Measurements from ENCODE around the gene FMO4.

DNA sequence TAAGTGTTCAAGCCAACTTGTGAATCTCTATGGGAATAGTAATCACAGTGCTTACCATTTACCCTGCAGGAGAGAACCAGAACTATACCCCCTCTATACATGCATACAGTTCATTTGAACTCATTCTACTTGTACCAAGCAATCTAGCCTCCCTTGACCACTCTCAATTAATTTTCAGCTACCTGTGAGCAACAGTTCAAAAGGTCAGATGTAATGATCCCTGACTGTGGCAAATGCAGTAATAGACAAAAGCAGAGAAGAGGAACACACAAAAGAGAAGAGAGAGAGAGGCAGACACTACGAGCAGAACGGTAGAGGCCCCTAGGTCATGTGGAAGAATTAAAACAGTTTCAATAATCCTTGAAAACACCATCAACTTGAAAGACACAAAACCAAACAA is 52.8 kb downstream of the FMO4 start:
- no peak for TF ChIP-seq MAZ (CRISPR knock-in tag; conservative IDR thresholded peaks at IDR 0.05 in 1 of 2, IDR thresholded peaks at IDR 0.05 in 1 of 2)
- TF ChIP-seq ZNF384 (IDR thresholded peaks at IDR 0.05; ENCODE audit: low read depth, low read length) = no peak
- TF ChIP-seq GTF2F1 (IDR thresholded peaks at IDR 0.05; ENCODE audit: low read depth, low read length) = no peak
- no peak for TF ChIP-seq RAD21 (CRISPR knock-in tag; conservative IDR thresholded peaks at IDR 0.05 in 1 of 2, IDR thresholded peaks at IDR 0.05 in 1 of 2)
- no peak for TF ChIP-seq SAP30 (IDR thresholded peaks at IDR 0.05; ENCODE audit: borderline replicate concordance, insufficient read depth, low read depth, low read length, poor library complexity, severe bottlenecking)
- TF ChIP-seq, protein P1, sequence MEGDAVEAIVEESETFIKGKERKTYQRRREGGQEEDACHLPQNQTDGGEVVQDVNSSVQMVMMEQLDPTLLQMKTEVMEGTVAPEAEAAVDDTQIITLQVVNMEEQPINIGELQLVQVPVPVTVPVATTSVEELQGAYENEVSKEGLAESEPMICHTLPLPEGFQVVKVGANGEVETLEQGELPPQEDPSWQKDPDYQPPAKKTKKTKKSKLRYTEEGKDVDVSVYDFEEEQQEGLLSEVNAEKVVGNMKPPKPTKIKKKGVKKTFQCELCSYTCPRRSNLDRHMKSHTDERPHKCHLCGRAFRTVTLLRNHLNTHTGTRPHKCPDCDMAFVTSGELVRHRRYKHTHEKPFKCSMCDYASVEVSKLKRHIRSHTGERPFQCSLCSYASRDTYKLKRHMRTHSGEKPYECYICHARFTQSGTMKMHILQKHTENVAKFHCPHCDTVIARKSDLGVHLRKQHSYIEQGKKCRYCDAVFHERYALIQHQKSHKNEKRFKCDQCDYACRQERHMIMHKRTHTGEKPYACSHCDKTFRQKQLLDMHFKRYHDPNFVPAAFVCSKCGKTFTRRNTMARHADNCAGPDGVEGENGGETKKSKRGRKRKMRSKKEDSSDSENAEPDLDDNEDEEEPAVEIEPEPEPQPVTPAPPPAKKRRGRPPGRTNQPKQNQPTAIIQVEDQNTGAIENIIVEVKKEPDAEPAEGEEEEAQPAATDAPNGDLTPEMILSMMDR (IDR thresholded peaks at IDR 0.05 in 2 of 3, conservative IDR thresholded peaks at IDR 0.05 in 1 of 3; ENCODE audit: insufficient read depth in 2 of 3, low read depth in 1 of 3, low read length in 3 of 3) = no peak
- TF ChIP-seq, protein P2, sequence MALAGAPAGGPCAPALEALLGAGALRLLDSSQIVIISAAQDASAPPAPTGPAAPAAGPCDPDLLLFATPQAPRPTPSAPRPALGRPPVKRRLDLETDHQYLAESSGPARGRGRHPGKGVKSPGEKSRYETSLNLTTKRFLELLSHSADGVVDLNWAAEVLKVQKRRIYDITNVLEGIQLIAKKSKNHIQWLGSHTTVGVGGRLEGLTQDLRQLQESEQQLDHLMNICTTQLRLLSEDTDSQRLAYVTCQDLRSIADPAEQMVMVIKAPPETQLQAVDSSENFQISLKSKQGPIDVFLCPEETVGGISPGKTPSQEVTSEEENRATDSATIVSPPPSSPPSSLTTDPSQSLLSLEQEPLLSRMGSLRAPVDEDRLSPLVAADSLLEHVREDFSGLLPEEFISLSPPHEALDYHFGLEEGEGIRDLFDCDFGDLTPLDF (CRISPR knock-in tag; IDR thresholded peaks at IDR 0.05) = no peak
- no peak for TF ChIP-seq TBL1XR1 (IDR thresholded peaks at IDR 0.05; ENCODE audit: low read length in 2 of 2)
- no peak for TF ChIP-seq POLR2H (tag; IDR thresholded peaks at IDR 0.05; ENCODE audit: low read depth)
- TF ChIP-seq ZNF354B (CRISPR knock-in tag; IDR thresholded peaks at IDR 0.05) = no peak
- TF ChIP-seq CEBPB (tag; IDR thresholded peaks at IDR 0.05) = no peak
